Endothelial cell of umbilical vein (primary cell): Measurements from ENCODE around the gene TBX2. TPM values are rescaled to one million over a fixed set of nuclear protein-coding genes. Genes with fewer than 3 reads are reported as not detected.

ENCODE experiments used
- BruUV-seq: library from RNA; stranded (reverse); fragments of 400-500 nt; replicated peaks from 2 replicates; lab custom pipeline; 2021; lab: Mats Ljungman, UMichigan
- CTCF ChIA-PET: fragments of 300-600, 350-600 bp; sonication (Branson Sonifier 250); formaldehyde crosslinking; loops from one replicate; lab custom pipeline; 2021; ENCODE audit warnings: antibody characterized with exemption, inconsistent platforms; lab: Charles Lee
- POLR2A ChIA-PET: fragments of 300-600, 350-600 bp; sonication (Branson Sonifier 250); formaldehyde crosslinking; loops from one replicate; lab custom pipeline; 2021; ENCODE audit warnings: antibody characterized with exemption, inconsistent platforms; lab: Charles Lee
- DNase-seq: peaks from one replicate; pipeline ENCODE4 v3.0.0-alpha.2; 2011; ENCODE audit warnings: low read depth, low spot score
- FAIRE-seq: peaks from 2 replicates; lab custom pipeline; 2011; peaks lifted over from hg19 to GRCh38; lab: Jason Lieb, UNC
- H2AFZ ChIP-seq: 2 replicates; pipeline ENCODE4 v1.6.0; 2012; ENCODE audit warnings: low read depth, low read length, control low read depth, inconsistent platforms
- H3K27ac ChIP-seq: 2 replicates; pipeline ENCODE4 v1.5.1; 2011; ENCODE audit warnings: low read depth, mild to moderate bottlenecking, control low read depth, low read length, moderate library complexity; ENCODE audit not compliant: insufficient read depth
- H3K27me3 ChIP-seq, 2 experiments: 2 replicates each; pipeline versions ENCODE4 v1.6.0 to v1.6.1; 2011; ENCODE audit warnings: low read length in 2 of 2, mixed read lengths in 1 of 2; ENCODE audit not compliant: control insufficient read depth in 2 of 2, insufficient read depth in 2 of 2
- H3K36me3 ChIP-seq, 2 experiments: 2 replicates in 1 of 2; 3 replicates in 1 of 2; pipeline ENCODE4 v1.5.1; 2011; ENCODE audit warnings: low read length in 2 of 2, mild to moderate bottlenecking in 1 of 2, moderate library complexity in 1 of 2; ENCODE audit not compliant: control insufficient read depth in 2 of 2, insufficient read depth in 2 of 2; ENCODE audit errors: extremely low read depth in 1 of 2
- H3K4me1 ChIP-seq: 3 replicates; pipeline ENCODE4 v1.5.1; 2011; ENCODE audit warnings: mild to moderate bottlenecking, low read length; ENCODE audit not compliant: control insufficient read depth, insufficient read depth; ENCODE audit errors: extremely low read depth
- H3K4me2 ChIP-seq: 2 replicates; pipeline ENCODE4 v1.6.1; 2011; ENCODE audit warnings: low read length, control low read depth, mixed read lengths; ENCODE audit not compliant: insufficient read depth
- H3K4me3 ChIP-seq, 3 experiments: fragments of 200-600 bp in 1 of 3; sonication (generic), shearing (Covaris generic) in 1 of 3; replicated peaks in 1 of 3; 2 replicates each; pipeline ENCODE4 v1.5.1; 2011 to 2016; ENCODE audit warnings: control low read depth in 3 of 3, low read length in 3 of 3, mild to moderate bottlenecking in 2 of 3, inconsistent platforms in 1 of 3, low read depth in 1 of 3, moderate library complexity in 1 of 3; ENCODE audit not compliant: insufficient read depth in 1 of 3
- H3K79me2 ChIP-seq: 2 replicates; pipeline ENCODE4 v1.6.0; 2012; ENCODE audit warnings: low read length, inconsistent platforms; ENCODE audit not compliant: control insufficient read depth, insufficient read depth
- H3K9ac ChIP-seq: replicated peaks from 2 replicates; pipeline ENCODE3; 2011; ENCODE audit warnings: low read length, control low read depth; ENCODE audit not compliant: insufficient read depth; ENCODE audit errors: extremely low read depth
- H3K9me1 ChIP-seq: replicated peaks from 3 replicates; pipeline ENCODE4 v1.6.0; 2011; ENCODE audit warnings: mild to moderate bottlenecking, low read length; ENCODE audit not compliant: control insufficient read depth, insufficient read depth; ENCODE audit errors: extremely low read depth
- H3K9me3 ChIP-seq: replicated peaks from 2 replicates; pipeline ENCODE4 v1.5.1; 2012; ENCODE audit warnings: low read length, inconsistent platforms; ENCODE audit not compliant: control insufficient read depth, insufficient read depth
- H4K20me1 ChIP-seq: replicated peaks from 2 replicates; pipeline ENCODE3; 2011; ENCODE audit warnings: mild to moderate bottlenecking, low read length; ENCODE audit not compliant: control insufficient read depth, insufficient read depth; ENCODE audit errors: extremely low read depth
- FOS ChIP-seq: IDR thresholded peaks from 2 replicates; pipeline ENCODE4 v1.6.1; 2011; ENCODE audit warnings: mild to moderate bottlenecking, low read length, moderate library complexity, borderline replicate concordance; ENCODE audit not compliant: insufficient read depth
- GATA2 ChIP-seq: IDR thresholded peaks from 2 replicates; pipeline ENCODE4 v1.7.0; 2011; ENCODE audit warnings: low read depth, mild to moderate bottlenecking, moderate library complexity, mixed read lengths, low read length; ENCODE audit not compliant: insufficient read length, insufficient read depth
- MYC ChIP-seq: IDR thresholded peaks from one replicate; pipeline ENCODE4 v1.6.1; 2011; ENCODE audit warnings: mild to moderate bottlenecking, low read depth, low read length
- POLR2A ChIP-seq: IDR thresholded peaks from 2 replicates; pipeline ENCODE4 v1.6.1; 2012; ENCODE audit warnings: low read depth, mild to moderate bottlenecking, control low read depth, low read length
- POLR2AphosphoS5 ChIP-seq: IDR thresholded peaks from 2 replicates; pipeline ENCODE4 v1.6.1; 2012; ENCODE audit warnings: low read depth, mild to moderate bottlenecking, control low read depth, low read length, moderate library complexity; ENCODE audit not compliant: insufficient read depth
- dilution Hi-C: fragments of 300-500 bp; cut with MboI; formaldehyde crosslinking; loops from one replicate; pipeline ENCODE4 v1.15.0; 2019; ENCODE audit warnings: low sequenced_read_pairs; ENCODE audit not compliant: extremely low pct_ligation_motif_present
- intact Hi-C: fragments of 100-400 bp; cut with micrococcal nuclease; formaldehyde crosslinking; loops from one replicate; pipeline ENCODE4 v1.10.0; 2022
- polyA plus RNA-seq, 4 experiments: library from polyadenylated mRNA; depleted of rRNA in 3 of 4; stranded (reverse) in 3 of 4; unstranded in 1 of 4; fragments of >200 nt; gene quantifications; 2 replicates each; pipeline versions ENCODE4 v1.2.1 to v1.2.3, GENCODE V29; 2011 to 2012; ENCODE audit warnings: missing spikeins in 1 of 4
- total RNA-seq: library from RNA; stranded (reverse); gene quantifications from 2 replicates; pipeline ENCODE4 v1.2.3, GENCODE V29; 2021
- TF ChIP-seq, protein P1 (sequence below): IDR thresholded peaks from 2 replicates; pipeline ENCODE4 v1.6.1; 2011; ENCODE audit not compliant: insufficient read depth, insufficient read length
- TF ChIP-seq, protein P2 (sequence below), 2 donors: IDR thresholded peaks; 1 replicate in 1 of 2; 2 replicates in 1 of 2; pipeline ENCODE4 v1.5.1; 2011; ENCODE audit warnings: low read length in 2 of 2, mild to moderate bottlenecking in 2 of 2, moderate library complexity in 2 of 2, control low read depth in 1 of 2, inconsistent platforms in 1 of 2, low read depth in 1 of 2; ENCODE audit not compliant: insufficient read depth in 1 of 2; ENCODE audit errors: extremely low read depth in 1 of 2

Gene TBX2
- total and polyA plus RNA-seq, 2 donors (not counting 3 experiments of a cell fraction or from before 2014, with no cell fraction given), result not detected

DNA sequence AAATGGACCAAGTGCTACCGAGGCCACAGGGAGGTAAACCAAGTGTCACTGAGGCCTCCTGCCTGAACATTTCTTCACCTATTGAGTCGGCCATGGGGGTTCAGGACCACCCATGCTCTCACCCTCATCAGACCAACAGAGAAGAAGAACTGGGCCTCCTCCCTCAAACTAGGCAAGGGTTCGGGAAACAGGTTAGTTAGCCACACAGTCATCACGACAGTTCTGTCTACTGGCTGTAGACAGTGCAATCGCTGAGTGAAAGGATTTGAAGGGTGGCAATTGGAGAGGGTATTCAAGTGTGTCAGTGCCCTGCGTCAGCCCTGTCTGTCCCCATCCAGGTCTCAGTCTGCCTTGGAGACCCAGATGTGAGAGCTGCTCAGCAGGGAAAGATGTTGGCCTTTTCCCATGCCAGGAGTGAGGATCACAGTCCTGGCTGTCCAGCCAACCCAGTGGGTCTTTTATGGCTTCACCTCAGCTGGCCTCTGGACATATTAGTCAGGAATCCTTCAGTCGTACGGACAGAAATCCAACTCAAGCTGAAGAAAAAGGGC is 19.9 kb downstream of the TBX2 start:
- Histone ChIP-seq H3K36me3 (no peaks in the 10 kb centered on the region), H3K9ac (no peak overlapping the region), H3K4me1 (no peaks in the 10 kb centered on the region), H3K27ac (no peak overlapping the region), H3K79me2 (no peaks in the 10 kb centered on the region), H3K4me2 (no peak overlapping the region), H2AFZ (no peak overlapping the region), H3K27me3 (peaks cover 12 to 20% of the 10 kb centered on the region in 2 experiments), H3K4me3 (no peak overlapping the region), H4K20me1 (no peaks in the 10 kb centered on the region), H3K9me3 (no peaks in the 10 kb centered on the region), H3K9me1 (no peaks in the 10 kb centered on the region)
- dilution Hi-C loops, result no loop called here
- TF ChIP-seq, protein P1, sequence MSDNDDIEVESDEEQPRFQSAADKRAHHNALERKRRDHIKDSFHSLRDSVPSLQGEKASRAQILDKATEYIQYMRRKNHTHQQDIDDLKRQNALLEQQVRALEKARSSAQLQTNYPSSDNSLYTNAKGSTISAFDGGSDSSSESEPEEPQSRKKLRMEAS, result no peak
- TF ChIP-seq, protein P2, sequence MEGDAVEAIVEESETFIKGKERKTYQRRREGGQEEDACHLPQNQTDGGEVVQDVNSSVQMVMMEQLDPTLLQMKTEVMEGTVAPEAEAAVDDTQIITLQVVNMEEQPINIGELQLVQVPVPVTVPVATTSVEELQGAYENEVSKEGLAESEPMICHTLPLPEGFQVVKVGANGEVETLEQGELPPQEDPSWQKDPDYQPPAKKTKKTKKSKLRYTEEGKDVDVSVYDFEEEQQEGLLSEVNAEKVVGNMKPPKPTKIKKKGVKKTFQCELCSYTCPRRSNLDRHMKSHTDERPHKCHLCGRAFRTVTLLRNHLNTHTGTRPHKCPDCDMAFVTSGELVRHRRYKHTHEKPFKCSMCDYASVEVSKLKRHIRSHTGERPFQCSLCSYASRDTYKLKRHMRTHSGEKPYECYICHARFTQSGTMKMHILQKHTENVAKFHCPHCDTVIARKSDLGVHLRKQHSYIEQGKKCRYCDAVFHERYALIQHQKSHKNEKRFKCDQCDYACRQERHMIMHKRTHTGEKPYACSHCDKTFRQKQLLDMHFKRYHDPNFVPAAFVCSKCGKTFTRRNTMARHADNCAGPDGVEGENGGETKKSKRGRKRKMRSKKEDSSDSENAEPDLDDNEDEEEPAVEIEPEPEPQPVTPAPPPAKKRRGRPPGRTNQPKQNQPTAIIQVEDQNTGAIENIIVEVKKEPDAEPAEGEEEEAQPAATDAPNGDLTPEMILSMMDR (IDR thresholded peaks at IDR 0.05; ENCODE audit: extremely low read depth in 1 of 2, insufficient read depth in 1 of 2, low read depth in 1 of 2, low read length in 2 of 2), result no peak
- ChIA-PET POLR2A (no interaction called here), CTCF (interaction anchor here (0.7 to 1.8 kb wide), 4 partner anchors 62 to 164 kb away, joined by 3 to 7 read pairs (median 4); no protein-coding TSS in a partner anchor)
- DNase-seq (no peak), FAIRE-seq (no peak)
- BruUV-seq, result no TSS peak
- intact Hi-C loops, result no loop called here

DNA sequence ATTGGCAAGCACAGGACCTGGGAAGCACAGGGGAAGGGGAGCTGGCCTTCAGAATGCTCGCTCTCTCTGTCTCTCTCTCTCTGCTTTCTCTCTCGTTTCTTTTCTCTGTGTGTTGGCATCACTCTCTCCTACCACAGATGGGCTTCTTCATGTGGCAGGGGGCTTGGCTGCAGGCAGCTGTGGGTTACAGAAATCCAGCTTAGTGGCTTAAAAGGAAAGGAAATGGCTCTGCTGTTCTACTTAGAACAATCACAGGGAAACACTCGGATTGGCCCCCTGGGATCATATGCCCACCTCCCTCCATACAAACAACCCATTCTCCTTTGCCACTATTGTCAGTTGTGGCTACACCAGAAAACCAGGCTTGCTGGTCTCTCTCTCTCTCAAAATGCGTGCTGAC is 20.4 kb downstream of the TBX2 start:
- ChIA-PET POLR2A (no interaction called here), CTCF (interaction anchor here (0.9 to 3.1 kb wide), 7 partner anchors 9 to 163 kb away, joined by 3 to 16 read pairs (median 4); no protein-coding TSS in a partner anchor)

More for the DNA sequence above, 20.4 kb downstream of the TBX2 start:
- peaks cover 12 to 20% of the 10 kb centered on the region in 2 experiments for H3K27me3 ChIP-seq
- DNase-seq, result no peak
- no TSS peak for BruUV-seq
- H2AFZ ChIP-seq, result no peak overlapping the region
- H3K9me1 ChIP-seq, result no peaks in the 10 kb centered on the region
- no peak overlapping the region for H3K4me2 ChIP-seq
- TF ChIP-seq, protein P2 (IDR thresholded peaks at IDR 0.05; ENCODE audit: extremely low read depth in 1 of 2, insufficient read depth in 1 of 2, low read depth in 1 of 2, low read length in 2 of 2), result no peak
- TF ChIP-seq GATA2 (no peak), MYC (no peak), POLR2AphosphoS5 (no peak), POLR2A (no peak), FOS (no peak)
- TF ChIP-seq, protein P1, result no peak
- dilution Hi-C loops, result no loop called here
- H3K36me3 ChIP-seq, result no peaks in the 10 kb centered on the region
- H3K4me3 ChIP-seq, result no peak overlapping the region
- intact Hi-C loops, result no loop called here
- H3K79me2 ChIP-seq, result no peaks in the 10 kb centered on the region
- FAIRE-seq, result no peak
- no peaks in the 10 kb centered on the region for H4K20me1 ChIP-seq
- no peak overlapping the region for H3K27ac ChIP-seq
- H3K9ac ChIP-seq, result no peak overlapping the region
- H3K9me3 ChIP-seq, result no peaks in the 10 kb centered on the region
- H3K4me1 ChIP-seq, result no peaks in the 10 kb centered on the region
